Stimulated activated CD8-positive, alpha-beta memory T cell treated with anti-CD3 and anti-CD28 coated beads, Interleukin-7, amount 100 ng/mL, for 48 hours (primary cell): ENCODE data around the gene SHKBP1.

Experiments
- DNase-seq, 2 donors: peaks; one replicate each; pipeline ENCODE4 v3.0.0-alpha.2; 2020; ENCODE audit warnings: low read depth in 1 of 2; ENCODE audit errors: extremely low read depth in 1 of 2

SHKBP1 gene

GRCh38 chr19:40599902-40600569, 23.4 kb downstream of the SHKBP1 start:
- no peak for DNase-seq

DNA sequence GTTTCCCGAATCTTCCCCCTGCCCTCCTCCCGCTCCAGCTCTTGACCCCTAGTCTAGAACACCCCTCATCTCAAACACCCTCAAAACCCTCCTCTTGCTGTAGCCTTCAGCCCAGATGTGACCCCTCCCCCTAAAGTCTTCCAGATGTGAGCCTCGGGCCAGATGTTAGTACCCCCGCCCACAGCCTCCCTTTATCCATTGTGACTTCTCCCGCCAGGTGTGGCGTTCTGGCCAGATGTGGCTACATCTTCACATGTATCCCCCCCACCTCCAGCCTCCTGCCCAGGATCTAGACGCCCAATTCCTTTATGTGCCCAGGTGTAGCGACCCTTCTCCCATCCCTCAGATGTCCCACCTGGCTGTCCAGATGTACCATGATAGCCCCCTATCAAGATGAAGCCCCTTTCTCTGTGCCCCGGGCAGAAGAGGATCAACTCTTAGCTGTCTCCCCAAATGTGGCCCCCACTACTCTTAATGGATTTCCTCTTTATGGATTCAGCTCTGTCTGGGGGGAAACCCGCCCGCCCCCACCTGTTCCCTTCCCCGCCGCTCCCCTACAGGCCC, 24.0 kb downstream of the SHKBP1 start:
- no peak for DNase-seq

DNA sequence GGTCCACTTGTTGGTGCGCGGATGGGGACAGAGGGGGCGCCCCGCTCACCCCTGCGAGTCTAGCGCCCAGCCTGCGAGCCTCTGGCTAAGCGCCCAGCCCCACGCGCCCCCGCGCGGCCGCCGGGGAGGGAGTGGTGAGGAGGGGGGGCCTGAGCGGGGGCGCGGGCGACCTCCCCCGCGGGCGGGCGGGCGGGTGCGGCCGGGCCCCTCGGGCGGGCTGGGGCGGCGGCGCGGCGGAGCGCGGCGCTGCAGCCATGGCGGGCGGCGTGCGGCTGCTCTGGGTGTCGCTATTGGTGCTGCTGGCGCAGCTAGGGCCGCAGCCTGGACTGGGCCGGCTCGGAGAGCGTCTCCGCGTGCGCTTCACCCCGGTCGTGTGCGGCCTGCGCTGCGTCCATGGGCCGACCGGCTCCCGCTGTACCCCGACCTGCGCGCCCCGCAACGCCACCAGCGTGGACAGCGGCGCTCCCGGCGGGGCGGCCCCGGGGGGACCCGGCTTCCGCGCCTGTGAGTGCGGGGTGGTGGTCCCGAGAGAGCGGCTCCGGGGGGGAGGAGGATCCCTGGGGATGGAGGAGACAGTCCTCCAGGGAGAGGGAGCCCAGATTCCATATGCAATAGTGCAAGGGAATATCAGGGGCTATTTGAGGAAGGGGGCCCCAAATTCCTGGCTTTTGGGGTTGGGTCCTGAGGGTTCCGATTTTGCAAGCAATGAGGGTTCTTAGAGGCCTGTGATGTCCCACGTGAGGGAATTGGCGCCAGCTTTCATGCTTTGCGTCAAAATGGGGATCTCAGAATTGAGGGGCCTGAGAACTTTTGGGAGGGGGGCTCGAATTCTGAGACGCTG, 24.7 kb downstream of the SHKBP1 start, which contains the start of gene LTBP4:
LTBP4 (plus strand) TSS at position 236 of the 841 bp plus-strand sequence; CDS start at position 255, 19 bp downstream.
- no peak for DNase-seq

- DNase-seq = no peak
These were observed 26.4 kb downstream of the SHKBP1 start for GRCh38 chr19:40603071-40603388.

DNA sequence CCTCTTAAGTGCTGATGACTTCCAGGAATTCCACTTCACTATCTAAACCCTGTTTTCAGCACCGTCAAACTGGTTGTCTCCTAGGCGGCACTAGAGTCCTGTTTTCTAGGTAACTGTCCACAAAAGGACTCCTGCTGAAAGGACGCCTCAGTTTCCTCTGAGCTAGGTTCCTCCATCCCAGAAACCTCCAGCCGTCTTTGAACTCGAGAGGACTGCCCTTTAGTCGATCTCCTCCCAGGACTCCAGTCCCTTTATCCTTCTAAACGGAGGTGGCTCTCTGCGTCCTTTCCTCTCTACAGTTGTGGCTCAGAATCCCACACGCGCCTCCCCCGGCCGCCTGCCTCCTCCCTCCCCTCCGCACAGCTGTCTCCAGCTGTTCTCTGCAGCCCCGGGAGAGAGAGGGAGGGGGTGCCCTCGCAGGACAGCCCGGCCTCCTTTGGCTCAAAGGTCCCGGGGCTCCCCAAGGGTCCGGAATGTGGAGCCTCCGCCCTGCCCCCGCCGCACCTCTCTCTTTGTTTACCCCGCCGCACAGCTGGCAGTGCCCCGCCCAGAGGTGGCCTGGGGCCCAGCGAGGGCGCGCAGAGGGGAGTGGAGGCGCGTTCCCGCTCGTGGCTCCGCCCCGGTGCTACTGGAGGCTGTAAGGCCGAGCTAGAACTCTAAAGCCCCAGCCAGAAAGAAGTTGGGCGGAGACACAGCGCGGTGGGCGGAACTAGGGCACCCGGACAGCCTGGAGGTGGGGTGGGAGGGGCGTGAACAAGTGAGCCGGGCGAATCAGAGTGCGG, 26.9 kb downstream of the SHKBP1 start:
- DNase-seq = peak; percentile 88 to 98

DNA sequence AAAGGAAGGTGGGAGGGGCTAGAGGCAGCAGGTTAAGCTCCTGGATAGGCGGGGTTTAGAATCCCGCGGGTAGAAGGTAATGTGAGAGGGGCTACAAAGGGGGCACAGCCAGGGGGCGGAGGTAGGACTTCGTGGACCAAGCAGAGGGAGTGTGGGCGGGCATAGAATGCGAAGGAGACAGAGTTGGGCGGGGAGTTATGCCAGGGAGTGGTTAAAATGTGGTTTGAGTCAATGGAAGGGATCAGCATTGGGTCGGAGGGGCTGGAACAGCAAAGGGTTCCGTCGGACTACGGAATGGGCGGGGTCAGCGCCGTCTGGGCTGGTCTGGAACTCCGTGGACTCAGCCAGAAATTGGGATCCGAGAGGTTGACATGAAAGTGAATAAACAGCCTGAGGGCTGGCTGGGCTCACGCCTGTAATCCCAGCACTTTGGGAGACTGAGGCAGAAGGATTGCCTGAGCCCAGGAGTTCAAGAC, 27.5 kb downstream of the SHKBP1 start:
- no peak for DNase-seq

GRCh38 chr19:40604647-40605215, 28.1 kb downstream of the SHKBP1 start:
- DNase-seq = no peak

DNA sequence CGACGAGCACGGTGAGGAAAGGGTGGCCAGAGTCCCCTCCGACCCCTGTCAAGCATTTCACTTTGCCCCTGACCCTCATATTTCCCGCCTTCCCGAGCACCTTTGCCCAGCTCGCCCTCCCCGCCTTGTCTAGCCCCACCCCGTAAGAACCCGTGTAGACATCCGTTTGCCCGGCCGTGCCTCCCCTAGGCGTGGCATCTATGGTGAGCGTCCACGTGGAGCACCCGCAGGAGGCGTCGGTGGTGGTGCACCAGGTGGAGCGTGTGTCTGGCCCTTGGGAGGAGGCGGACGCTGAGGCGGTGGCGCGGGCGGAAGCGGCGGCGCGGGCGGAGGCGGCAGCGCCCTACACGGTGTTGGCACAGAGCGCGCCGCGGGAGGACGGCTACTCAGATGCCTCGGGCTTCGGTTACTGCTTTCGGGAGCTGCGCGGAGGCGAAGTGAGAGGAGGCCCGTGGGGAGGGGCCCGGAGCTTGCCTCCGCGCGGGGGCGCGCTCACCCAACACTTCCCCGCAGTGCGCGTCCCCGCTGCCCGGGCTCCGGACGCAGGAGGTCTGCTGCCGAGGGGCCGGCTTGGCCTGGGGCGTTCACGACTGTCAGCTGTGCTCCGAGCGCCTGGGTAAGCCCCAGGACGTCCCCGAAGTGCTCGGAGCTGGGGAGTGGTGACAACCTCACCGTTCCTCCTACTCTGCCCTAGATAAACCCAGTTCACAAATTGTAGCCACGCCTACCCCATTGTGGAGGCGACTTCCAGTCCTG, 28.7 kb downstream of the SHKBP1 start:
- peak; percentile 64 for DNase-seq

GRCh38 chr19:40607311-40608239, 30.9 kb downstream of the SHKBP1 start:
- no peak for DNase-seq

DNA sequence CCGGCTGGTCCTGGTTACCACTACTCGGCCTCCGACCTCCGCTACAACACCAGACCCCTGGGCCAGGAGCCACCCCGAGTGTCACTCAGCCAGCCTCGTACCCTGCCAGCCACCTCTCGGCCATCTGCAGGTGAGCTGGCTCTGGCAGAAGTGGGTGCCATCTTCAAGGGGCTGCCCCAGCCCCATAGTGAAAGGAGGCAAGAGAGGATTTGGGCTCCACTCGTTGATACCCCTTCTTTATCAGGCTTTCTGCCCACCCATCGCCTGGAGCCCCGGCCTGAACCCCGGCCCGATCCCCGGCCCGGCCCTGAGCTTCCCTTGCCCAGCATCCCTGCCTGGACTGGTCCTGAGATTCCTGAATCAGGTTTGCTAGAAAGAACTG, 31.6 kb downstream of the SHKBP1 start:
- no peak for DNase-seq

GRCh38 chr19:40608957-40609356, 32.3 kb downstream of the SHKBP1 start:
- no peak for DNase-seq

- DNase-seq = peak; percentile 85 to 93
These were observed 33.1 kb downstream of the SHKBP1 start for GRCh38 chr19:40609561-40610395.

DNA sequence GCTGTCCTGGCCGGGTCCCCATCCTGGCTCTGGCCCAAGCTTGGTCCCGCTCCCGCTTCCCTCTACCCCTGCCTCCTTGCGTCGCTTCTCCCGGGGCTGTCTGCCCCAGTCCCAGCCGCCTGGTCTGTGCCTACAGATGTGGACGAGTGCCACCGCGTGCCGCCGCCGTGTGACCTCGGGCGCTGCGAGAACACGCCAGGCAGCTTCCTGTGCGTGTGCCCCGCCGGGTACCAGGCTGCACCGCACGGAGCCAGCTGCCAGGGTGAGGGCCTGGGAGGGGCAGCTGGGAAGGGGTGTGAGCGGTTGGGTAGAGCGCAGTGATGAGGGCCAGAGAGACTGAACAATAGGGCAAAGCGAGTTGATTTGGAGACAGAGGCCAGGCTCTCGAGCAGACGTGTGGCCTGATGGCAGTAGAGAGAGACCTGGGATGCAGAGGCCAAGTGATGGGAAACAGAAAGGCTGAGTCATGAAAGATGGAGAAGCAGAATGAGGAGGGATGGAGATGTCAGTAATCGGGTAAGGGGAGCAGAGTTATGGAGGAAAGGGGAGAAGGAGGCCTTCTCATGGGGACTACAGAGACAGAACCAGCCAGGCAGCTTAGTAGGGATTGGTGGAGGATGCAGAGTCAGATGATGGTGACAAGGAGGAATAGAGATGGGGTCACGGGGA, 33.9 kb downstream of the SHKBP1 start:
- no peak for DNase-seq

DNA sequence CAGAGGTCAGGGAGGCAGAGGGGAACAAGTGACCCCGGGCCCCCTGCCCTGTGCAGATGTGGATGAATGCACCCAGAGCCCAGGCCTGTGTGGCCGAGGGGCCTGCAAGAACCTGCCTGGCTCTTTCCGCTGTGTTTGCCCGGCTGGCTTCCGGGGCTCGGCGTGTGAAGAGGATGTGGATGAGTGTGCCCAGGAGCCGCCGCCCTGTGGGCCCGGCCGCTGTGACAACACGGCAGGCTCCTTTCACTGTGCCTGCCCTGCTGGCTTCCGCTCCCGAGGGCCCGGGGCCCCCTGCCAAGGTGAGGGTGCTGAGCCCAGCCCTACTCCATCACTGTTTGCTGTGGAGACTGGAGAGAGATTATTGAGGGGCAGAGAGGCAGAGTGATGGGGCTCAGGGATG, 34.4 kb downstream of the SHKBP1 start:
- no peak for DNase-seq

DNA sequence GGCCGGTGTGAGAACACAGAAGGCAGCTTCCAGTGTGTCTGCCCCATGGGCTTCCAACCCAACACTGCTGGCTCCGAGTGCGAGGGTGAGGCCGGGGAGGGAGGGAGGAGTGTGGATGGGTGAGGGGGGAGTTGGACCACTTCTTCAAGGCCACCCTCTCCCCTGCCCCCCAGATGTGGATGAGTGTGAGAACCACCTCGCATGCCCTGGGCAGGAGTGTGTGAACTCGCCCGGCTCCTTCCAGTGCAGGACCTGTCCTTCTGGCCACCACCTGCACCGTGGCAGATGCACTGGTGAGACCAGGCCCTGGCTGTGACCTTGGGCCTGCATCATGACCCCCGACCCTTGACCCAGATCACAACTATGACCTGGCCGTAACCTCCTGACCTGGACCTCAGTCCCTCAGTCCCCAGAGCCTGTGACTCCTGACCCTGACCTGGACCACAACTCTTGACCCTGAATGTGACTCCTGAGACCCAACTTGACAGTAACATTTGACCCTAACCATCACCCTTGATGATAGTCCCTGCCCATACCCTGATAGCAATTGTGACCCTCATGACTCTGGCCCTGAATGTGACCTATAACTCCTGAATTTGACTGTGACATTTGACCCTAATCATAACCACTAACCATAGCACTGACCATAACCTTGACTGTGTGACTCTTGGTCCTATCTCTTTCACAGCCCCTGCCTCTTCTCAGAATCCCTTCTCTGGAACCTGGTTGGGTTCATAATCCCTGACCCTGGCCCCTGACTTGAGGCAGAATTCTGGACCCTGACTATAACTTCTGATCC, 35.4 kb downstream of the SHKBP1 start:
- no peak for DNase-seq

DNA sequence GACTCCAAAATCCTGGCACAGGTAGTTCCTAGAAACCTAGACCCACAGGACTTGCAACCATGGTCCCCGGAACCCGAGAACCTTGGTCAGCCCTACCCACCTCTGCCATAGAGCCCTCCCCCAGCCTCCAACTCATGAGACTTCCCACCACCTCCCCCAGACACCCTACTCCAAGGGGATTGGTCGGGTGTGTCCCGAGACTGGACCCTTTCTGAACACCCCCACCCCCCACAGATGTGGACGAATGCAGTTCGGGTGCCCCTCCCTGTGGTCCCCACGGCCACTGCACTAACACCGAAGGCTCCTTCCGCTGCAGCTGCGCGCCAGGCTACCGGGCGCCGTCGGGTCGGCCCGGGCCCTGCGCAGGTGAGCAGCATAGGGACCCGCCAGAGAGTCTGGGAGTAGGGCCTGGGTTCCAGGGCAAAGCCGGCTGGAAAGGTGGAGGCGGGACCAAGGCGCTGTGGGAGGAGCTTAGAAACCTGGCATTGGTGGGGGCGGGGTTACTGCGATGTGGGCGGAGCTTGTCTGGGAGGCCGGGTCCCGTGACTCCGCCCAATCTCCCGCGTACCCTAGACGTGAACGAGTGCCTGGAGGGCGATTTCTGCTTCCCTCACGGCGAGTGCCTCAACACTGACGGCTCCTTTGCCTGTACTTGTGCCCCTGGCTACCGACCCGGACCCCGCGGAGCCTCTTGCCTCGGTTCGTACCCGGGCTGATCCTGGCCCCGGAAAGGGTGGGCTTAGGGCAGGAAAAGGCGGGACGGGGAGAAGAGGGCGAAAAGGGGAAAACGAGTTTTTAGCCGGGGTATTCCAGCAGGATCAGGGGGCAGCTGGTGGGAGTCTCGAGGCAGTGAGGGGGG, 36.4 kb downstream of the SHKBP1 start:
- DNase-seq = peak; percentile 46 to 66
